GM19239 (cell line): ENCODE measurements around the gene PHLDB1.
A peak's percentile ranks its signal among the peaks of the same experiment; 100 is the strongest.

Experiments used
- DNase-seq: peaks from one replicate; pipeline ENCODE4 v3.0.0; 2011; ENCODE audit warnings: low spot score; ENCODE audit not compliant: insufficient read length
- FAIRE-seq: peaks from 2 replicates; lab custom pipeline; 2011; peaks lifted over from hg19 to GRCh38; lab: Jason Lieb, UNC

The PHLDB1 gene

GRCh38 chr11:118656563-118657165, 49.2 kb downstream of the PHLDB1 start:
- no peak for DNase-seq
- no peak for FAIRE-seq

DNA sequence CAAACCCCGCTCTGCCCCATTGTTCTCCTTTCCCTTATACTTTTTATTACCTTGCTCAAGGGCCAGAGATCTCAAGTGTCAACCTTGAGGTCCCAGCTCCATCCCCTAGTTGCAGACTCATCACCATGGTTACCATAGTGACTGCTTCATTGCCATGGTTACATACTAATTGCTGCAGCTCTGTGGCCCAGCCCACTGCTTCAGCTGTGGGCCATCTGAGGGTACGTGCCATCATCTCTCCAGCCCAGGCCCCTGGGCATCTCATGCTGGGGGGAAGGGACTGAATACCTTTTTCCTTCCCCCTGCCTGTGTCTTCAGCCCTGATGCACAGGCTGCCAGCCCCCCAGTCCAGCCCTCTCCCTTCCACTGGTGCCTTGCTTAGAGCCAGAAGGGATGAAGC, 49.8 kb downstream of the PHLDB1 start:
- FAIRE-seq: no peak
- no peak for DNase-seq

GRCh38 chr11:118657709-118658428, 50.5 kb downstream of the PHLDB1 start:
- no peak for DNase-seq
- no peak for FAIRE-seq

DNA sequence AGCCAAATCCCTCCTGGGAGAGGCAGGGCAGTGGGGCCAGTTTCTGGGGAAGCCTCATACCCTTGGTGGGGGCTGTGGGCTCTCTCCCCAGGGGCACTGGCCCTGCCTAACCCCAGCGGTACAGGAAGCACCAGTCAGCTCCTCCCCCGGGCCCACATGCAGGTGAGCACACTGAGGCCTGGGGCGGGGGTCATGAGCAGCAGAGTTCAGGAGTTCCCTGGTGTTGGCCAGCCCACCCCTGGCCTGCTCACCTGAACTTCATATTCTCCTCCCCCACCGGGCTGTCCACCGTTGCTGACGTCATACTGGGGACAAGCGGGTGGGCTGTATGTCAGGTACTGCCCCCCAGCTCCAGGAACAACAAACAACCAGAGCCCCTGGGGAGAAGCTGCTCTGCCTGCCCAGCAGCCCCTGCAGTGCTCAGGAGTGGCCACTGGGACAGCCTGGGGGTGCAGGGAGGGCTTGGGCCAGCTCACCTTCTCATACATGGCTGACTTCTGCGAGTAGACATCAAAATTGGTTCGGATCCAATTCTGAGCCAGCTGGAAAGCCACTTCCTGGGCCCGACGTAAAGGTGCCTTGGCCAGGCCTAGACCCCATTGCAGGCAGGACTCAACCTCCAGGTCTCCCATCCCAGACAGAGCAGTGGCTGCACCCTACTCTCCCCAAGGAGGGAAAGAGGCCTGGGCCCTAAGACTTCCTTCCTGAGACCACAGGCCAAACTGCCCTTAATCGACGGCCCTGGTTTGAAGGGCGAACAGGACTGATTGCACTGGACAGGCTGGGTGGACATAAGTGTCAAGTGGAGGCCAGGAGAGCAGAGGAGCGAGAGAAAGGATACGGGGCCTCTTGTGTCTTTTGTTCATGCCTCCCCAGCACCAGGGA, 51.3 kb downstream of the PHLDB1 start:
- FAIRE-seq (no peak), DNase-seq (no peak)

DNA sequence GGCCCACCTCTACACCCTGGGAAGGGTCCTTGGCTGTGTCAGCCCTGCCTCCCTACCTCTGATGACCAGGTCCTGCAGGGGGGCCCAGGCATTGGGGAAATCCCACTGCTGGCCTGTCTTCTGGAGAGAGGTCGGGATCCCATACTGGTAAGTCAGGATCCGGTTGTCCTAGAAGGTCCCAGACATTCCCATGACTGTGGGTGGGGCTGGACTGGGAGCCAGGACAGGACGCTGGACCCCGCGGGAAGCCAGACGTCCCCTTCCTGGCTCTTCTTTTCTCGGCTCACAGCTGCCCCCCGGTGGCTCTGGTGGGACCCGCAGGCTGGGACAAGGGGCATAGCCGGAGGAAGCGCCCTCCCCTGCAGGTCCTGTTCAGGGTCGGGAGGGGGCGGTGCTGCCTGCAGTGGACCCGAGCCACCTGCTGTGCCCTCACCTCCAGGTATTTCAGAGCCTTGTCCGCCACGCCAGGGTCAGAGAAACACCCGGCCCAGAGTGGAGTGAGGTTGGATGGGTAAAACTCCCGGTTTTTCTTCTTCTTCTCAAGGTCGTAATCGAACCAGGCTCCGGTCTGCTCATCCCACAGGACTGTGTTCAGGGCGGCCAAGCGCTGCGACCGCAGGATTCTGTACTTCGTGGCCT, 52.0 kb downstream of the PHLDB1 start:
- peak; percentile 88 for FAIRE-seq
- DNase-seq: peak; percentile 92

GRCh38 chr11:118659953-118660680, 52.7 kb downstream of the PHLDB1 start:
- no peak for DNase-seq
- FAIRE-seq: no peak

DNA sequence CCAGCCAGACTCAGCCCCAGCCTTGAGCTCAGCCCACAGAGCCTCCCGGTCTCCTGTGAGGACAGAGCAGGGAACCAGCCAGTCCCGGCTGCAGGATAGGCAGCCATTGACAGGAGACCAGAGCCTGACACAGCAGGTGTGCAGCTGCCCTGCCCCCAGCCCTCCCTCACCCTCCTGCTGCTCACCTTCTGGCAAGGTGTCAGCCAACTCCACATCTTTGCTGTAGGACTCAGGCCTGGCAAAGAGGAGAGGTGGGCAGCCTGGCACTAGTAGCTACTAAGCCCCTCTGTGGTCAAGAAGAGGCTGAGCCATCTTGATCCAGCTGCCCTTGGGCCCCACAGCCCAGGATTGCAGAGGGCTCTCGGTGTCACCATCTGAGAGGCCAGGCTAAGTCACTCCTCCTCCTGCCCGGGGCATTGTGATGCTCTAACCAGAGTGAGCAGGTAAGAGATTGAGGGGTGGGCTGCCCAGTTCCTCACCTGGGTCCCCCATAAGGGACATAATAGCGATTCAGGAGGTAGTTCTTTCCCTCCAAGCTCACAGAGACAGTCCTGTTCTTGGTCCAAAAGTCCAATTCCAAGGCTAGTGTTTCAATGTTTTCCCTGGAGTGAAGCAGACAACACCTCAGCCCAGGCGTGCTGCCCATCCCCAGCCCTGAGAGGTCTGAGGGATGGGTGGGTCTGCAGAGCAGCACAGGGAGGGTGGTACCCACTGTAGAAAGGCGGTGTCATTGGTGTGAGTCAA, 53.4 kb downstream of the PHLDB1 start:
- no peak for DNase-seq
- FAIRE-seq: no peak

GRCh38 chr11:118661425-118662301, 54.2 kb downstream of the PHLDB1 start:
- DNase-seq (no peak), FAIRE-seq (no peak)

- FAIRE-seq (no peak), DNase-seq (no peak)
These were observed 55.2 kb downstream of the PHLDB1 start for GRCh38 chr11:118662401-118663271.

- no peak for DNase-seq
These were observed 56.0 kb downstream of the PHLDB1 start for GRCh38 chr11:118663381-118663780.

GRCh38 chr11:118663902-118664301, 56.5 kb downstream of the PHLDB1 start:
- no peak for DNase-seq
- no peak for FAIRE-seq

More at GRCh38 chr11:118663381-118663780, 56.0 kb downstream of the PHLDB1 start:
- no peak for FAIRE-seq

DNA sequence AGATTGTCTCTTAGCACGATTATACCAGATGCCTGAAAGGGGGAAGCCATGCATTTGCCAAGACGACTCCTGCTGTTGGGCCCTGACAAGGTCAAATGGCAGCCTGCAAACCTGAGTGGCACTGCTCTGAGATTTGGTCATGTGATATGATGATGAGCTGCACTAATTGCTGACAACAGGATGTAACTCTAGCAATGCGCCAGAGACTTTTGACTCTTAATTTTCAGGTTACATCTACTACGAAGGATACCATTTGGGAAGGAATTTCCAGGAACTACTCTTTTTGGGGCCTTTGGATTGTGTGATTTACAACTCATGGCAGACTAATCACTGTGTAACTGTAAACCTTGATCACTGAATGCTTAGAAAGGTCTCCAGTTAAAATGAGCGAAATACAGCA, 59.0 kb downstream of the PHLDB1 start:
- FAIRE-seq (no peak), DNase-seq (no peak)

DNA sequence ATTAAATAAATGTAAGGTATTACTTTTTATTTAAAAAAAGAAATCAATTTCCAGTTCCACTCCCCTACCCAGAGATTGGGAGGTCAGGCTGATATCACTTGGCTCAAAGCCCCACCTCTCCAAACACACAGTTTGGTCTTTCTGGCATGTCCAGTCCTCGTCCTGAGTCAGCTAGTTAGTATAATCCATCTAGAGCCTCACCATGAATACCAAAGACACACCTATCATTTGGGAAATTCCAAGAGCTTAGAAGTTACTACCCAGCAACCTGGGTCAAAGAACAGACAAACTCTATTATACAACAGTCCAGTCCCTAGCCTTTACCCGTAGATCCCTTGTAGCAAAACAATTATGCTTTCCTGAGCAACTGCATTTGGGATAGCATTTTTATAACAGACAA, 62.6 kb downstream of the PHLDB1 start:
- DNase-seq (no peak), FAIRE-seq (no peak)

GRCh38 chr11:118671254-118671653, 63.8 kb downstream of the PHLDB1 start:
- DNase-seq (no peak), FAIRE-seq (no peak)

DNA sequence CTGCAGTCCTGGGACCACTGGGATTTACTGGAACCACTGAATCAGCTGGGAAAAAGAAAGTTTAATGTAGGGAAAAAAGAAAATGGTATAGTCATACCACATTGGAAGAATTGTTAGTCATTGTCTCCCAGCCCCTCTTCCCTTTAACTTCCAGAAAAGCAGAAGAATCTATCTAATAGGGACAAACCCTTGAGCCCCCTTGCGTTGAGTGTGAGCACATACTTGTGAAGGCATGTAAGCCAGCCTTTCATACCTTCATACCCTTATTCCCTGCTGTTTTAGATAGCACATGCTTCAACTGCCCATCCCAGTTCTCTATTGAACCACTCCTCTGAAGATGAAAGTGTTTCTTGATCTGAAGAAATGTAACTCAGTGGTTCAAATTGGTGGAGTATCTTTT, 65.4 kb downstream of the PHLDB1 start:
- no peak for FAIRE-seq

DNA sequence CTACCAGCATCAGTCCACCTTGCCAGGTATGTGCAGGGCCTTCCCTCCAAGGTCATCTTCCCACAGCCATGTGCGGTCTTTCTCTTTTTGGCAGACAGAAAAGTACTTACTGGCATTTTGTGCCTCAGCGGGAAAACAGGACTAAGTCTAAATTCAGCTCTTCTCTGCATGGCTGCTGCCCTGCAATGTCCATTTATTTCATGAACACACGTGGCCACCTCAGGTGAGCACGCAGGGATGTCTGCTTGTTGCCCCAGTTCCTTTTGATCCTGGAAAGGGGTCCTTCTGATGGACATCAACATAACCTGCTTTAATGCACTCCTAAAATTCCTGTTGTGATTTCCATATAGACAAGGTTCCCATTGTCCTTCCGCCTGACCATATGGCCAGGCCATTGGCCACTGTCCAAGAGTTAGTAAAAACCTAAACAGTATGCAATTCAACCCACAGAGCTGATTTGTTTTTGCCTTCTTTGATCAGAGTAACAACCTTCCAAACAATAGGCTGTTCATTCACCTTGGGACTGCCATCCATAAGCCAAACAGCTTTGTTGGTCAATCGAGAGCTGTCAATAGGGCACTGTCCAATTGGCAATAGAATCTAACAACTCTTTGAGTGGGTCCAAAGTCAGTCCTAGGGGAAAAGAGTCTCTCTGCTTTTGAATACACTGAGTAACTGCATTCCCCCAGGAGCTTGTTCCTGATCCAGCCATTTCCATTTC, 66.1 kb downstream of the PHLDB1 start:
- FAIRE-seq: no peak
- DNase-seq: no peak

More for the DNA sequence above, 65.4 kb downstream of the PHLDB1 start:
- no peak for DNase-seq

DNA sequence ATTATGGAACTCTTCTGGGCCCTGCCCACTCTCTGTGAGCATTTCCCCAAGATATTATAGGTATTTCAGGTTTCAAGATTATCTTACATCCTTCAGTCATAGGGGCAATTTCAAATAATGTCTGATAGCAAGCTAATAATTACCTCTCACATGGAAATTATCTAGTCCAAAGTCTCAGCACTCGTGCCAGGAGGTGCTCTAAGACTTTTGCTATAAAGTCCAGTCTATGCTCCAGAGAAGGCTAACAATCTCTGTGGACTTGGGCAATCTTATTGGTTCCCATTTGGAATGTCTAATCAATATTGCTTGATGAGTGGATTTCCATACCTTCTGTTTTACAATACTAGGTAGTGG, 66.6 kb downstream of the PHLDB1 start:
- no peak for FAIRE-seq
- no peak for DNase-seq
